Activated CD8-positive, alpha-beta T cell treated with anti-CD3 and anti-CD28 coated beads for 36 hours (primary cell): ENCODE measurements around the gene NAA50. TPM values are rescaled to one million over a fixed set of nuclear protein-coding genes. Genes with fewer than 3 reads are reported as not detected.

Experiments used
- ATAC-seq: fragments of 200-7000 bp; cut with Tn5 transposase; one replicate; pipeline ENCODE4 v1.10.0; 2021; ENCODE audit warnings: mild to moderate bottlenecking, moderate library complexity
- CTCF ChIA-PET: fragments of 350-600 bp; sonication (Branson Sonifier 250); formaldehyde crosslinking; loops from one replicate; lab custom pipeline; 2021; ENCODE audit warnings: antibody characterized with exemption; lab: Charles Lee
- POLR2A ChIA-PET: fragments of 350-600 bp; sonication (Branson Sonifier 250); formaldehyde crosslinking; loops from one replicate; lab custom pipeline; 2021; ENCODE audit warnings: antibody characterized with exemption; lab: Charles Lee
- DNase-seq: peaks from one replicate; pipeline ENCODE4 v3.0.0-alpha.2; 2020
- H3K27ac Mint-ChIP-seq: one replicate; pipeline ENCODE4 v1.8.0; 2021; ENCODE audit warnings: mild to moderate bottlenecking, mixed read lengths
- H3K27me3 Mint-ChIP-seq: one replicate; pipeline ENCODE4 v1.8.0; 2021; ENCODE audit warnings: mixed read lengths
- H3K36me3 Mint-ChIP-seq: one replicate; pipeline ENCODE4 v1.8.0; 2021; ENCODE audit warnings: low read depth, mixed read lengths
- H3K4me1 Mint-ChIP-seq: one replicate; pipeline ENCODE4 v1.8.0; 2021; ENCODE audit warnings: low read depth, mixed read lengths
- H3K4me3 Mint-ChIP-seq: one replicate; pipeline ENCODE4 v1.8.0; 2021; ENCODE audit warnings: mild to moderate bottlenecking, moderate library complexity, mixed read lengths
- H3K9me3 Mint-ChIP-seq: one replicate; pipeline ENCODE4 v1.8.0; 2021; ENCODE audit warnings: mixed read lengths
- intact Hi-C: fragments of 100-400 bp; cut with micrococcal nuclease; formaldehyde crosslinking; loops from one replicate; pipeline ENCODE4 v1.10.0; 2022
- total RNA-seq, 2 experiments: library from RNA; stranded (reverse); gene quantifications; one replicate each; pipeline ENCODE4 v1.2.3, GENCODE V29; 2021
- TF ChIP-seq, protein P1 (sequence below): fragments of 200-600 bp; IDR thresholded peaks from one replicate; pipeline ENCODE4 v1.8.0; 2022; ENCODE audit warnings: antibody characterized with exemption, mild to moderate bottlenecking

Gene NAA50
- total RNA-seq, 2 experiments from 2014 or later: 117 to 118 TPM

DNA sequence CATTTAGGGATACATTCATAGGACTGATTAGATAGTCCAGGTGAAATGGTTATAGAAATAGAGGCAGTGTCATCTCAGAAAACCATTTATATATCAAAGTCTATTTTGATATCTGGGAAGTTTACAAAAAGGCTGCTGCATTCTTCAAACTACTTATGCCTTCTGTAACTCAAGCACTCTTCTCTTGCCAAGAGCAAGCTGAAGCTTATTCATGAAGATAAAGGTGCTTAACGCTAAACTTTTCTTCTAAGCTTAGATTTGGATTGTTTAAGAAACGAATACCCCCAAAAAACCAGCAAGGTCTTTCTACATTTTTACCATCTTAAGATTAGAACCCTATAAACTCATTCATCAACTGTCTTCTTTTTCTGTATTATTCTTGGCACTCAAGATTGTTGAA, 26.3 kb downstream of the NAA50 start:
- CTCF ChIA-PET: interaction anchor here (1.2 to 2.4 kb wide), 5 partner anchors 11 to 142 kb away, joined by 3 to 6 read pairs (median 3); partner anchors contain the start of gene NAA50
- peaks cover 41% of the 10 kb centered on the region for H3K36me3 Mint-ChIP-seq
- POLR2A ChIA-PET: no interaction called here
- no peaks in the 10 kb centered on the region for H3K9me3 Mint-ChIP-seq
- H3K4me1 Mint-ChIP-seq: peaks cover 26% of the 10 kb centered on the region
- TF ChIP-seq, protein P1, sequence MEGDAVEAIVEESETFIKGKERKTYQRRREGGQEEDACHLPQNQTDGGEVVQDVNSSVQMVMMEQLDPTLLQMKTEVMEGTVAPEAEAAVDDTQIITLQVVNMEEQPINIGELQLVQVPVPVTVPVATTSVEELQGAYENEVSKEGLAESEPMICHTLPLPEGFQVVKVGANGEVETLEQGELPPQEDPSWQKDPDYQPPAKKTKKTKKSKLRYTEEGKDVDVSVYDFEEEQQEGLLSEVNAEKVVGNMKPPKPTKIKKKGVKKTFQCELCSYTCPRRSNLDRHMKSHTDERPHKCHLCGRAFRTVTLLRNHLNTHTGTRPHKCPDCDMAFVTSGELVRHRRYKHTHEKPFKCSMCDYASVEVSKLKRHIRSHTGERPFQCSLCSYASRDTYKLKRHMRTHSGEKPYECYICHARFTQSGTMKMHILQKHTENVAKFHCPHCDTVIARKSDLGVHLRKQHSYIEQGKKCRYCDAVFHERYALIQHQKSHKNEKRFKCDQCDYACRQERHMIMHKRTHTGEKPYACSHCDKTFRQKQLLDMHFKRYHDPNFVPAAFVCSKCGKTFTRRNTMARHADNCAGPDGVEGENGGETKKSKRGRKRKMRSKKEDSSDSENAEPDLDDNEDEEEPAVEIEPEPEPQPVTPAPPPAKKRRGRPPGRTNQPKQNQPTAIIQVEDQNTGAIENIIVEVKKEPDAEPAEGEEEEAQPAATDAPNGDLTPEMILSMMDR: no peak
- ATAC-seq: no peak
- H3K4me3 Mint-ChIP-seq: no peak overlapping the region
- no peaks in the 10 kb centered on the region for H3K27me3 Mint-ChIP-seq
- no peak for DNase-seq
- intact Hi-C loops: no loop called here
- no peak overlapping the region for H3K27ac Mint-ChIP-seq

DNA sequence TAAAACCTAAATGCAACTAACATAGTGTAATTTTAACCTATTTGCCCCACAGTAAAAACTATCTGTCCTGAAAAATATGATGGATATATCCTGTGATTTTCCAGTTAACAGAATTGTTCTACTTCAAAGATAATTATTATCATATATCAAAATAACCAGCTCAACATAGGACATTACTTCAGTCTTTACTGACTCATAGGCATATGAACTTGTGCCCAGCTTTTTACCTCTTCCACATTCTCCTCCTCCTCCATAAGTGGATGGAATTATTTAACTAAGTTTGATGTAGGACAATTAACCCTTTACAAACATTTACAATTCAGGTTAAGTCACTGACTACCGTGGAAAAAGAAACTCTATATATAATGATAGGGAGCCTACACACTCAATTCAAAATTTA, 26.8 kb downstream of the NAA50 start:
- no peaks in the 10 kb centered on the region for H3K27me3 Mint-ChIP-seq
- no peak overlapping the region for H3K4me3 Mint-ChIP-seq
- DNase-seq (no peak), ATAC-seq (no peak)
- H3K27ac Mint-ChIP-seq: no peak overlapping the region
- H3K4me1 Mint-ChIP-seq: peaks cover 22% of the 10 kb centered on the region
- H3K36me3 Mint-ChIP-seq: peaks cover 40% of the 10 kb centered on the region
- TF ChIP-seq, protein P1: no peak
- intact Hi-C loops: no loop called here
- no peaks in the 10 kb centered on the region for H3K9me3 Mint-ChIP-seq
- CTCF ChIA-PET: interaction anchor here (1.2 to 2.4 kb wide), 5 partner anchors 10 to 142 kb away, joined by 3 to 6 read pairs (median 3); partner anchors contain the start of gene NAA50
- POLR2A ChIA-PET: interaction anchor here (1.1 kb wide), 1 partner anchor 25 kb away, joined by 3 read pairs; no protein-coding TSS in a partner anchor

DNA sequence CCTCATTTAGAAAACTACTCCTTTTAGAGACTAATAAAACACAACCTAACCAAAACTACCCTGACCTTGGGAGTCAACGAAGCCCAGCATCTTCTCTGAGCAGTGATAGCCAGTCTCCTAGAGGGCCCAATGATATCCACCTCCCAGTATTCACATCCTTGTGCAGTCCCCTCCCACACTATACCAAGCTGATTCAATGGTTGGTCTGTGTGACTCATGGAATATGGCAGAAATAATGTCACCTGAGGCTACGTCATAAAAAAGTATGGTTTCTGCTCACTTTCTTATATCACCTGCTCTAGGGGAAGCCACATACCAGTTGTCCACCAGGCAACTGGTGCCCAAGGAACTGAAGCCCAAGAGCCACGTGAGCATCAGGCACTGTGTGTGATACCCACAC, 28.2 kb downstream of the NAA50 start:
- no peak overlapping the region for H3K4me3 Mint-ChIP-seq

DNA sequence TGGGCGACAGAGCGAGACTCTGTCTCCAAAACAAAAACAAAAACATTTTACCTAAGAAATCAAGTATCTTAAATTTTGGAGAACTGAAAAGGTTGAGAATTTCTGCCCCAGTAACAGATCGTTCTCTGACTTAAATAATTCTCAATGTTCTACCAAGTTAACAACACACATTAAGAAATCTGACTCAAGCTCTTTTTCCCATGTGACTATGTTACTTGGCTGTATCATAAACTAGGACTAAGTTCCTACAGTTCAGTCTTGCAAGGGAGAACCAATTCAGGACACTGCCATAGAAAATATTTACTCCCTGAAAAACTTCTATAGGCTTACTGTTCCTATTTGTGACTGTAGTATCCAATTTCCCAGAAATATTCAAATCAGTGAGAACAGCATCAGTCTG, 28.7 kb downstream of the NAA50 start:
- ChIA-PET CTCF (interaction anchor here (1.0 kb wide), 1 partner anchor 19 kb away, joined by 3 read pairs; no protein-coding TSS in a partner anchor), POLR2A (interaction anchor here (1.6 to 1.8 kb wide), 3 partner anchors 13 to 28 kb away, joined by 4 to 6 read pairs (median 5); partner anchors contain the start of gene NAA50)
- no peak for DNase-seq
- no peak overlapping the region for H3K4me3 Mint-ChIP-seq
- no peak for ATAC-seq
- peaks cover 35% of the 10 kb centered on the region for H3K36me3 Mint-ChIP-seq
- peaks cover 21% of the 10 kb centered on the region for H3K4me1 Mint-ChIP-seq
- TF ChIP-seq, protein P1: no peak
- H3K27me3 Mint-ChIP-seq: no peaks in the 10 kb centered on the region
- peak overlapping the region; percentile 58 for H3K27ac Mint-ChIP-seq
- intact Hi-C loops: no loop called here
- H3K9me3 Mint-ChIP-seq: no peaks in the 10 kb centered on the region

More for the DNA sequence above, 28.2 kb downstream of the NAA50 start:
- POLR2A ChIA-PET: interaction anchor here (1.6 to 1.8 kb wide), 3 partner anchors 13 to 28 kb away, joined by 4 to 6 read pairs (median 5); partner anchors contain the start of gene NAA50
- CTCF ChIA-PET: no interaction called here
- DNase-seq: peak; percentile 9
- TF ChIP-seq, protein P1: no peak
- intact Hi-C loops: no loop called here
- ATAC-seq: peak; percentile 97
- H3K36me3 Mint-ChIP-seq: peaks cover 36% of the 10 kb centered on the region
- peak overlapping the region; percentile 58 for H3K27ac Mint-ChIP-seq
- no peaks in the 10 kb centered on the region for H3K9me3 Mint-ChIP-seq
- H3K27me3 Mint-ChIP-seq: no peaks in the 10 kb centered on the region
- H3K4me1 Mint-ChIP-seq: peaks cover 18% of the 10 kb centered on the region

DNA sequence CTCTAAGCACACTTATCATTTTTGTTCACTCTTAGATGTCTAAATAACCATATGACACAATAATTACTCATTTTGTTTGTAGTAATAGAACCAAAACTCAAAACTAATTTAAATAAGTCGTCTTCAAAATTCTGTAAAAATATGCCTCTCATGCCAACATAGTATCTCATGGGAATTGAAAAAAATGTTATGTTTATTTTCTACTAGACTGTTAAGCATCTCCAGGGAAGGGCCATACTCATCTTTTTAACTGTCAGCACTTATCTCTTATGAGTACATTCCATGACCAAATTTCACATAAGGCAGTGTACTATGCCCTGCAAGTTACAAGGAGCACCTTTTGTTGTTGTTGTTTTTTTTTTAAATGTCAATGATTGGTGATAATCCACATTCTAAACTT, 31.3 kb downstream of the NAA50 start:
- Mint-ChIP-seq H3K27ac (no peak overlapping the region), H3K9me3 (no peaks in the 10 kb centered on the region), H3K4me3 (no peak overlapping the region), H3K27me3 (peaks cover 3% of the 10 kb centered on the region), H3K36me3 (peaks cover 17% of the 10 kb centered on the region), H3K4me1 (peaks cover 22% of the 10 kb centered on the region)
- intact Hi-C loops: no loop called here
- ATAC-seq (no peak), DNase-seq (no peak)
- ChIA-PET POLR2A (interaction anchor here (1.4 kb wide), 1 partner anchor 9 kb away, joined by 4 read pairs; no protein-coding TSS in a partner anchor), CTCF (interaction anchor here (1.4 kb wide), 1 partner anchor 16 kb away, joined by 4 read pairs; no protein-coding TSS in a partner anchor)
- TF ChIP-seq, protein P1: no peak
